GM12864 (cell line): ENCODE data around the gene SDR42E2.
A peak's percentile ranks its signal among the peaks of the same experiment; 100 is the strongest.
"Not testable (repeated sequence)": the region's sequence is repeated elsewhere in the genome, so short reads cannot be mapped to it uniquely, and the experiment has no call there.

Experiments used
- DNase-seq: peaks from one replicate; pipeline ENCODE4 v3.0.0-alpha.2; 2011; ENCODE audit warnings: low read depth
- H3K4me3 ChIP-seq: 2 replicates; pipeline ENCODE4 v1.5.1; 2011; ENCODE audit warnings: mild to moderate bottlenecking, low read depth, low read length, control low read depth
- TF ChIP-seq, protein P1 (sequence below): IDR thresholded peaks from 2 replicates; pipeline ENCODE4 v1.5.1; 2011; ENCODE audit warnings: low read depth, mild to moderate bottlenecking, moderate library complexity, low read length, control low read depth, inconsistent platforms; ENCODE audit errors: missing control alignments

SDR42E2 gene

GRCh38 chr16:22214402-22214801, 52.1 kb downstream of the SDR42E2 start:
- TF ChIP-seq, protein P1, sequence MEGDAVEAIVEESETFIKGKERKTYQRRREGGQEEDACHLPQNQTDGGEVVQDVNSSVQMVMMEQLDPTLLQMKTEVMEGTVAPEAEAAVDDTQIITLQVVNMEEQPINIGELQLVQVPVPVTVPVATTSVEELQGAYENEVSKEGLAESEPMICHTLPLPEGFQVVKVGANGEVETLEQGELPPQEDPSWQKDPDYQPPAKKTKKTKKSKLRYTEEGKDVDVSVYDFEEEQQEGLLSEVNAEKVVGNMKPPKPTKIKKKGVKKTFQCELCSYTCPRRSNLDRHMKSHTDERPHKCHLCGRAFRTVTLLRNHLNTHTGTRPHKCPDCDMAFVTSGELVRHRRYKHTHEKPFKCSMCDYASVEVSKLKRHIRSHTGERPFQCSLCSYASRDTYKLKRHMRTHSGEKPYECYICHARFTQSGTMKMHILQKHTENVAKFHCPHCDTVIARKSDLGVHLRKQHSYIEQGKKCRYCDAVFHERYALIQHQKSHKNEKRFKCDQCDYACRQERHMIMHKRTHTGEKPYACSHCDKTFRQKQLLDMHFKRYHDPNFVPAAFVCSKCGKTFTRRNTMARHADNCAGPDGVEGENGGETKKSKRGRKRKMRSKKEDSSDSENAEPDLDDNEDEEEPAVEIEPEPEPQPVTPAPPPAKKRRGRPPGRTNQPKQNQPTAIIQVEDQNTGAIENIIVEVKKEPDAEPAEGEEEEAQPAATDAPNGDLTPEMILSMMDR = no peak
- H3K4me3 ChIP-seq = no peak overlapping the region
- no peak for DNase-seq

DNA sequence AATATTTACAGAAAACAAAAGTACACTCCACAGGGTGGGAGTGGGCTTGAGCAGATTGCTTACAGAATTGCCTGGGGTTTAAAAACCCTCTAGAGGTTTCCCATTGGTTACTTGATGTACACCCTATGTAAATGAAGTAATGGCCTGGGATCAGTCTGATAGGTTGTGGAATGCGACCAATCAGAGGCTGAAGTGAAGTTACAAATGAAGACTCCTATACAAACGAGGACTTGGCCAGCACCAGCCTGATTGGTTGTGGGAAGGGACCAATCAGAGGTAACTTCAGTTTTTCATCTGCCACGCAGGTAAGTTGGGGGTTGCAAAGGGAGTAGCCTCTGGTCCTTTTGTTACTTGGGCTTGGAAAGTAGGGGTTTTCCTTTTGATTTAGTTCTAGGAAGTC, 52.6 kb downstream of the SDR42E2 start:
- no peak for DNase-seq
- H3K4me3 ChIP-seq = no peak overlapping the region
- TF ChIP-seq, protein P1 = no peak

GRCh38 chr16:22216191-22216831, 54.0 kb downstream of the SDR42E2 start:
- H3K4me3 ChIP-seq = no peak overlapping the region
- DNase-seq = no peak
- TF ChIP-seq, protein P1 = no peak

- DNase-seq = not testable (repeated sequence)
Observed at GRCh38 chr16:22216832-22217225, 54.5 kb downstream of the SDR42E2 start.

DNA sequence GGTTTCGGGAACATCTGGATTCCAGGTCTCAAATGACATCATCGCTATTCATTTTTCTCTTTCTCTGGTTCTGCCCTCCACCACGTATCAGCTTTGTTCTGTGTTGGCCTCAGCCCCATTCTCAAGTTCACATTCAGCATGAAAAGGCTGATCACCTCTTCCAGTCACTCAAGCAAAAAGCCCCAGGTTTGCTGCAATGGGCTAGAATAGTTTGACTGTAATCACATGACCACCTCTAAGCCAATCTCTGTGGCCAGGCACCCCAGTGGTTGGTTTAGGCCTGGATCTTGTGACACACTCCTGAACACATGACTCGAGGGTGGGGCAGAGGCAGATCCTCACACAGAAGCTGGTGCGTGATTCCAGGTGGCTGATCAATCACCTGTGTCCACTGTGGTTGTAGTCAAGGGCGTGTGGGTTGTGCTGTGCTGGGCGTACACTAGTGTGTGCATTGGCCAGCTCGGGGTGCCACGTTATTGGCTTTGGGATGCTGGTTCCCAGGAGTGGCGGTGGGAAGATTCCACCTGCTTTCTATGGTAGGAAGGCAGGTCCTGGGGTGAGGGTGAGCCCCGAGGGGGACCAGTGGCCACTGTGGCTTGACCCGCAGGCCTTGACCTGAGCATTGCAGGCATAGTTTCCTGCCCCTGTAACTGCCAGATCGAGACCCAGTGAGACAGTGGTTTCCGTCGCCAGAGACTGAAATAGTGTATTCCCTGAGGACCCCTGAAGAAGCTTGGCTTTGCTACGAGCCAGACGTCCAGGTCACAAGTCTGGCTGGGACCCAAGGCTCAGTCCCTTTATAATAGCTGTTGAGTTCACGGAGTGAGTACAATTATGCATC, 55.8 kb downstream of the SDR42E2 start:
- H3K4me3 ChIP-seq = no peak overlapping the region
- TF ChIP-seq, protein P1 = no peak
- DNase-seq = peak; percentile 63

More at GRCh38 chr16:22216832-22217225, 54.5 kb downstream of the SDR42E2 start:
- not testable (repeated sequence) for H3K4me3 ChIP-seq

- DNase-seq = no peak
- no peak overlapping the region for H3K4me3 ChIP-seq
- TF ChIP-seq, protein P1 = no peak
Observed at GRCh38 chr16:22219389-22220068, 57.2 kb downstream of the SDR42E2 start.

- DNase-seq = no peak
- H3K4me3 ChIP-seq = no peak overlapping the region
- TF ChIP-seq, protein P1 = no peak
Observed at GRCh38 chr16:22220069-22220440, 57.7 kb downstream of the SDR42E2 start.
